Gastroesophageal sphincter (tissue), 4 donors: ENCODE data around the gene MAP7D2. TPM values are rescaled to one million over a fixed set of nuclear protein-coding genes. Genes with fewer than 3 reads are reported as not detected.
"Not testable (repeated sequence)": the region's sequence is repeated elsewhere in the genome, so short reads cannot be mapped to it uniquely, and the experiment has no call there.

Experiments used
- ATAC-seq: fragments of 150-250 bp; one replicate; pipeline ENCODE4 v1.9.1; 2016; ENCODE audit warnings: mild to moderate bottlenecking, moderate library complexity
- H3K27ac ChIP-seq, 4 donors: fragments of 200-600 bp; sonication (generic) in 3 of 4; 1 replicate in 3 of 4; 2 replicates in 1 of 4; pipeline ENCODE4 v1.5.1; 2016 to 2019
- H3K27me3 ChIP-seq: fragments of 200-600 bp; sonication (generic); one replicate; pipeline ENCODE4 v1.5.1; 2019
- H3K36me3 ChIP-seq, 2 donors: fragments of 200-600 bp; sonication (generic); one replicate each; pipeline ENCODE4 v1.5.1; 2019; ENCODE audit warnings: control low read depth in 1 of 2
- H3K4me1 ChIP-seq, 3 donors: fragments of 200-600 bp; sonication (generic); 1 replicate in 2 of 3; 2 replicates in 1 of 3; pipeline ENCODE4 v1.5.1; 2016 to 2019; ENCODE audit warnings: control low read depth in 2 of 3
- H3K4me3 ChIP-seq, 2 donors: fragments of 200-600 bp; sonication (generic); one replicate each; pipeline ENCODE4 v1.5.1; 2019; ENCODE audit warnings: mild to moderate bottlenecking in 1 of 2, moderate library complexity in 1 of 2
- H3K9me3 ChIP-seq, 3 donors: fragments of 200-600 bp; sonication (generic); one replicate each; pipeline ENCODE4 v1.5.1; 2017 to 2019; ENCODE audit warnings: control low read depth in 2 of 3
- EP300 ChIP-seq: sonication (generic); formaldehyde crosslinking; IDR thresholded peaks from one replicate; pipeline ENCODE4 v1.6.1; 2017; ENCODE audit warnings: antibody characterized with exemption, mild to moderate bottlenecking
- POLR2A ChIP-seq, 2 donors: fragments of 450-650 bp; IDR thresholded peaks; one replicate each; pipeline ENCODE4 v1.6.1; 2017; ENCODE audit warnings: antibody characterized with exemption in 2 of 2, mild to moderate bottlenecking in 2 of 2, moderate library complexity in 1 of 2
- POLR2AphosphoS5 ChIP-seq: sonication (generic); formaldehyde crosslinking; IDR thresholded peaks from one replicate; pipeline ENCODE4 v1.6.1; 2017; ENCODE audit warnings: antibody characterized with exemption
- WGBS, 2 donors: methylation state at CpG; one replicate each; pipeline ENCODE4 v1.1.5; 2018; ENCODE audit warnings: low coverage in 1 of 2; 5-methylcytosine and 5-hydroxymethylcytosine counted together
- total RNA-seq, 4 donors: library from RNA; depleted of rRNA; stranded (reverse); fragments of >200 nt; gene quantifications; one replicate each; pipeline ENCODE4 v1.1.0, GENCODE V29; 2016
- TF ChIP-seq, protein P1 (sequence below), 4 experiments: fragments of 200-600 bp in 2 of 4; fragments of 450-650 bp in 2 of 4; sonication (generic) in 1 of 4; IDR thresholded peaks; one replicate each; pipeline ENCODE4 v1.5.1; 2017 to 2019; ENCODE audit warnings: antibody characterized with exemption in 4 of 4, mild to moderate bottlenecking in 2 of 4, moderate library complexity in 2 of 4

The MAP7D2 gene
- under 1 TPM in 3 of 4 donors, not detected in 1; 0.27 to 0.42 (median 0.27) TPM for total RNA-seq

DNA sequence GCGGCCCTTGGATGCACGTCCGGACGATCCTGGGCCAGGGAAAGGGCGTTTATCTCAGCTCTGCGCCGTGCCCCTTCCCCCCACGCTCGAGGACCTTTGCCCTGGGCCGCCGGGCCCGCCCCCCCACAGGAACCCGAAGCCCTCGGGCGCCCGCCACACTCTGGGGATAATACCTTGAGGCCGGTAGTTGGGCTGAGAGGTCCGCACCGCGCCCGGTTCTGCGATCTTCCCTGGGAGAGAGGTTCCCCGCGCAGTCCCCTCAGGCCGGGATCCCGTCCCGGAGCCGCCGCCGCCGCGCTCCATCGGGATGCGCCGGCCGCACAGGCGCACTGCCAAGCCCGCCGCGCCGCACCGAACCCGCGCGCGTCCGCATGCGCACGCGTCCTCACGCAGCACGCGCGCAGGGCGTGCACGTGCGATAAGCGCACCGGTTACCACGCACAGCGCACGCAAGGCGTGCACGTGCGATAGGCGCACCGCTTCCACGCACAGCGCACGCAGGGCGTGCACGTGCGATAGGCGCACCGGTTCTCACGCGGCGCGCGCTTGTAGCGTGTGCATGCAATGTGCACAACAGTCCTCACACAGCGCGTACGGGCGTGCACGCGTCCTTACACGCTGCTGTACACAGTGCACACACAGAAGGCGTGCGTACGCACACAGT, at the start of gene MAP7D2:
Gene MAP7D2, minus strand, starts transcription at position 331 of the 664 bp plus-strand sequence. Its CDS starts 28 bp downstream, at position 303.
- H3K4me1 ChIP-seq, result peaks cover 0 to 12% (median 6%) of the 10 kb centered on the region in 3 donors
- H3K9me3 ChIP-seq, result no peaks in the 10 kb centered on the region
- TF ChIP-seq EP300, result no peak
- TF ChIP-seq POLR2AphosphoS5, result no peak
- TF ChIP-seq, protein P1, sequence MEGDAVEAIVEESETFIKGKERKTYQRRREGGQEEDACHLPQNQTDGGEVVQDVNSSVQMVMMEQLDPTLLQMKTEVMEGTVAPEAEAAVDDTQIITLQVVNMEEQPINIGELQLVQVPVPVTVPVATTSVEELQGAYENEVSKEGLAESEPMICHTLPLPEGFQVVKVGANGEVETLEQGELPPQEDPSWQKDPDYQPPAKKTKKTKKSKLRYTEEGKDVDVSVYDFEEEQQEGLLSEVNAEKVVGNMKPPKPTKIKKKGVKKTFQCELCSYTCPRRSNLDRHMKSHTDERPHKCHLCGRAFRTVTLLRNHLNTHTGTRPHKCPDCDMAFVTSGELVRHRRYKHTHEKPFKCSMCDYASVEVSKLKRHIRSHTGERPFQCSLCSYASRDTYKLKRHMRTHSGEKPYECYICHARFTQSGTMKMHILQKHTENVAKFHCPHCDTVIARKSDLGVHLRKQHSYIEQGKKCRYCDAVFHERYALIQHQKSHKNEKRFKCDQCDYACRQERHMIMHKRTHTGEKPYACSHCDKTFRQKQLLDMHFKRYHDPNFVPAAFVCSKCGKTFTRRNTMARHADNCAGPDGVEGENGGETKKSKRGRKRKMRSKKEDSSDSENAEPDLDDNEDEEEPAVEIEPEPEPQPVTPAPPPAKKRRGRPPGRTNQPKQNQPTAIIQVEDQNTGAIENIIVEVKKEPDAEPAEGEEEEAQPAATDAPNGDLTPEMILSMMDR (IDR thresholded peaks at IDR 0.05), result no peak
- TF ChIP-seq POLR2A (IDR thresholded peaks at IDR 0.05), result no peak
- H3K4me3 ChIP-seq, result peak within 1 kb of the TSS in 1 of 2 donors; percentile 44
- H3K27ac ChIP-seq, result no peak within 1 kb of the TSS
- peaks cover 19% of the 10 kb centered on the region for H3K27me3 ChIP-seq
- no peaks in the 10 kb centered on the region for H3K36me3 ChIP-seq
- WGBS, 2 donors, result 86% methylated on average over 7 of the region's 91 CpGs; no CpG with 5 or more reads in 1 of the 2 donors
- no peak for ATAC-seq

DNA sequence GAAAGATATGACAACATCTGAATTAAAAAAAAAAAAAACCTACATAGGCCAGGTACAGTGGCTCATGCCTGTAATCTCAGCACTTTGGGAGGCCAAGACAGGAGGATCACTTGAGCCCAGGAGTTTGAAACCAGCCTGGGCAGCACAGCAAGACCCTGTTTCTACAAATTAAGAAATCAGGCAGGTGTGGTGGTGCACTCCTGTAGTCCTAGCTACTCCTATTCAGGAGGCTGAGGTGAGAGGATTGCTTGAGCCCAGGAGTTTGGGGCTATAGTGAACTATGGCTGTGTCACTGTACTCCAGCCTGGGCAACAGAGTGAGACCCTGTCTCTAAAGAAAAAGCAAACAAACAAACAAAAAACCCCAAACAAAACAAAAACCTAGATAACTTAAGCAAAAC, 45.8 kb upstream of the MAP7D2 start:
- not testable (repeated sequence) for ATAC-seq, H3K27ac ChIP-seq, H3K27me3 ChIP-seq, H3K9me3 ChIP-seq, H3K4me1 ChIP-seq, H3K4me3 ChIP-seq
- peaks cover 0 to 62% of the 10 kb centered on the region in 2 donors for H3K36me3 ChIP-seq

DNA sequence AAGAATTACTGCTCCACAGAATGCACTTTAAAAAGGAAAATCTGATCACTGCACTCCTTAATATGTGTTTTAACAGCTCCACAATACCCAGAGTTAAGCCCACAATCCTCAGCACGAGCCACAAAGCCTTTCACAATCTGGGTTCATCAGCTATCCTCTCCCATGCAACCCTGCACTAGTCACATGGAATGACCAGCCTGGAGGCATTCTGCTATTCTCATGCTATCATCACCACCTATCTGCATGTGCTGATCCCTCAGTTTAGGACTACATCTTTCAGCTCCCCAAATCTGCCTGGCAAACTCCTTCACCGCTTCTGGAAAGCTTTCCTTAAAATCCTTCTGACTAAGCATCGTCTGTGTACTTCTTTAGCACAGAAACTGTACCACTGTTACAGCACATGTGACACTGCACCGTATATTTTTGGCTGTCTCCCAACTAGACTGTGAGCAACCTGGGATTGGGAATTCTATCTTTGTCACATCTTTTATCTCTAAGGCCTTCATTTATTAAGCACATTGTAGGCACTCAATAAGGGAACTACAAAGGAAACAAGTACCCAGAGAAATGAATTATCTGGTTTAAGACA, 43.2 kb upstream of the MAP7D2 start:
- Histone ChIP-seq H3K27ac (no peak overlapping the region), H3K36me3 (peaks cover 0 to 73% of the 10 kb centered on the region in 2 donors), H3K9me3 (no peaks in the 10 kb centered on the region), H3K4me3 (no peak overlapping the region), H3K4me1 (no peaks in the 10 kb centered on the region), H3K27me3 (no peaks in the 10 kb centered on the region)
- no peak for ATAC-seq
- TF ChIP-seq POLR2AphosphoS5 (no peak), EP300 (no peak), POLR2A (IDR thresholded peaks at IDR 0.05) (no peak)
- TF ChIP-seq, protein P1 (IDR thresholded peaks at IDR 0.05), result no peak
- WGBS, 2 donors, result 73 to 92% methylated on average over 2 to 3 of the region's 4 CpGs

DNA sequence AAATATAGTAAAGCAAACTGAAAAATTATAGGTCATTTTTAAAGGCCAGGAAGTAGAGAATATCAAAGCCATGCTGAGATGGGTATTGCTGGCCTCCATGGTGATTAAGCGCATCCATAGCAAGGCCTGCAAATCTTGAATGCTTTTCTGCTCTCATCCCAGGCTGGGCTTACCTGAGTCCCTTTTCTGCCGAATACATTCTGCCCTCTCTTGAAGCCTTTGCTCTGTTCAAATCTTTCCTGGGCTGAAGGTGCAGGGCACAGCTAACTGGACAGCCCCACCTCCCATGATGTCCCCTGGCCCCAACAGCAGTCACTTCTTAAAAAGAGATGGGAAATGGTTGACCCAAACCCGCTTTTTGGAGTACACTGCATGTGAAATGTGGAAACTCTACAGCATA, 35.0 kb upstream of the MAP7D2 start:
- Histone ChIP-seq H3K9me3 (no peaks in the 10 kb centered on the region), H3K27me3 (no peaks in the 10 kb centered on the region), H3K27ac (no peak overlapping the region), H3K36me3 (peaks cover 0 to 47% of the 10 kb centered on the region in 2 donors), H3K4me3 (no peak overlapping the region), H3K4me1 (no peaks in the 10 kb centered on the region)
- TF ChIP-seq POLR2AphosphoS5 (no peak), POLR2A (IDR thresholded peaks at IDR 0.05) (no peak), EP300 (no peak)
- TF ChIP-seq, protein P1 (IDR thresholded peaks at IDR 0.05), result no peak
- 89 to 97% methylated on average over 2 to 3 of the region's 3 CpGs for WGBS, 2 donors
- ATAC-seq, result no peak

DNA sequence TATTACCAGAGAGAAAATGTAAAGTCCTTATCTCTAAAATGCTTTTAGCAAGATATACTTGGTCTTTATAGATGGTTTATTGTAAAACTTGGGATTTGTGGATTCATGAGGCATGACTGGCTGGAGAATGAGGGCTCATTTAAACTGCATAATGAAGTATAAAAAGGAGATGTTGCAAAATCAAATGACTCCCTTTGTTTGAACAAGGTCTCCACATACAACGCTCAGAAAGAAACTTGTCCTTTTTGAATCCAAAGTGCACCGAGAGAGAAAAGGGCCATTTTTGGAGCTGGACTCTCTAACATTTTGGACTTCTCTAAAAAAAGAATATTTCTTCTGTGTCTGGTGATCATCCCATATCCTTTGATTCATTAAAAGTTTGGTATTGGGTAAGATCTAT, 32.6 kb upstream of the MAP7D2 start:
- ATAC-seq, result no peak
- H3K36me3 ChIP-seq, result peaks cover 0 to 25% of the 10 kb centered on the region in 2 donors
- TF ChIP-seq, protein P1 (IDR thresholded peaks at IDR 0.05), result no peak
- TF ChIP-seq POLR2A (IDR thresholded peaks at IDR 0.05) (no peak), POLR2AphosphoS5 (no peak), EP300 (no peak)
- WGBS, 2 donors, result 80 to 100% methylated on average over 1 to 2 of the region's 2 CpGs
- H3K4me1 ChIP-seq, result no peaks in the 10 kb centered on the region
- no peaks in the 10 kb centered on the region for H3K27me3 ChIP-seq
- no peak overlapping the region for H3K27ac ChIP-seq
- no peaks in the 10 kb centered on the region for H3K9me3 ChIP-seq
- H3K4me3 ChIP-seq, result no peak overlapping the region
